NK-92 (cell line): ENCODE results near the gene EPO.

Experiments
- DNase-seq: peaks from one replicate; lab custom pipeline; 2025; ENCODE audit not compliant: unreplicated experiment; lab: John Stamatoyannopoulos, UW

Gene EPO

DNA sequence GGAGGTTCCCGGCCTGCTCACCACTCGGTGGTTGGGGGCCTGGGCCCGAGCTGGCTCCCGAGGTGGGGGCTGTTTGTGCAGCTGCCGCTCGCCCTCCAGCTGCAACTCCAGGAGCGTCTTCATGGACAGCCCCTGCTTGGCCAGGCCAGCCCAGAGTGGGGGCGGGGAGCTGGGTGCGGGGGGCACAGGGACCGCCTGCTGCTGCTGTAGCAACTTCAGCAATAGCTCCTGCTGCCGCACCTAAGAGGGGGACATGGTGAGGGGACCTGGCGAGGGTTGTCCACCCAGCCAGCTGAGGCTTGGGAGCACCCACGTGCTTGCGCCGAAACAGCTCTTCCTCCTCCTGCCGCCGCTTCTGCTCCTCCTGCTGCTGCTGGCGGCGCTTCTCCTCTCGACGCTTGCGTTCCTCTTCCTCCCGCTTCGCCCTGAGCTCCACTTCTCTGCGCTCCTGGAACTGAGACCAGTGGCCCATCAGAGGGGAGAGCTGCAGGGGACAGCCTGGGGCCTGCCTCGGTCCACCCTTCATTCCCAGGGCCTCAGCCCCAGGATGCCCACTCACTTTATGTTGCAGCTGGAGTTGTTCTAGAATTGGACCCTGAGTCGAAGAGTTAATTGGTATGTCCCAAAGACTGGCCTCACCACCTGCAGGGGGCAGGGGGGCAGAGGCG is 37.1 kb upstream of the EPO start:
- DNase-seq = no peak

DNA sequence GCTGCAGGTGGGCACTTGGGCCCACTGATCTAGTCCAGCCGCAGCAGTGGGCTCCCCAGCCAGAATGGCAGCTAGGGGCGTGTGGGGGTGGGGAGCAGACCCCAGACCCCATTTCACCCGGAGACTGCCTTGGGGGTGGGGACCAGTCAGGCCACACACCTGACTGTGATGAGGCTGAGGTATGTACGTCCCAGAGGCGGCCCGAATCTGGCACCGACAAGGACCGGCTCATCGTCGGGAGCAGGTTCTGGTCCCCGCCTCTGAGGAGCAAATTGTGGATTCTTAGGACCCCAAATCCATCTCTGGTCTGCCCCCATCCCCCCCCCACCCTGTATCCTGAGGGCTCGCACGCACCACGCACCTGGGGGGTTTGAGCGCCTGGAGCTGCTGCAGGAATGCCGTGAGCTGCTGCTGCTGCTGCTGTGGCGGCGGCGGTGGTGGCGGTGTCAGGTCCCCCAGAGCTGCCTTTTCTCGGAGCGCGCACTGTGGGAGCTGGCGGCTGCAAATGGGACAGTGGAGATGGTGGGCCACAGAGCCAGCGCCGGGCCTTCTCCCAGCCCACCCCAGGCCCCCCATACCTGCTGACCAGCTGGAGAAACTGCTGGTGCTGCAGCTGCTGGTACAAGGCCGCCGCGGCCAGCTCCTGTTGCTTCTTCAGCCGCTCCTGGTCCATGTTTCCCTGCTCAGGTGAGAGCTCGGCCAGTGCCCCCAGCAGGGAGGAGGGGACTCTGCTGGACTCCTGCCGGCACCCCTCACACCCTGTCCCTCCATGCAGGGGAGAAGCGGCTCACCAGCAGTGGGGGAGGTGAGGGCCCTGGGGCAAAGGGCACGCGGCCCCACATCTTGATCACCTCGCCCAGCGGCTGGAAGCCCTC is 36.4 kb upstream of the EPO start:
- no peak for DNase-seq

DNA sequence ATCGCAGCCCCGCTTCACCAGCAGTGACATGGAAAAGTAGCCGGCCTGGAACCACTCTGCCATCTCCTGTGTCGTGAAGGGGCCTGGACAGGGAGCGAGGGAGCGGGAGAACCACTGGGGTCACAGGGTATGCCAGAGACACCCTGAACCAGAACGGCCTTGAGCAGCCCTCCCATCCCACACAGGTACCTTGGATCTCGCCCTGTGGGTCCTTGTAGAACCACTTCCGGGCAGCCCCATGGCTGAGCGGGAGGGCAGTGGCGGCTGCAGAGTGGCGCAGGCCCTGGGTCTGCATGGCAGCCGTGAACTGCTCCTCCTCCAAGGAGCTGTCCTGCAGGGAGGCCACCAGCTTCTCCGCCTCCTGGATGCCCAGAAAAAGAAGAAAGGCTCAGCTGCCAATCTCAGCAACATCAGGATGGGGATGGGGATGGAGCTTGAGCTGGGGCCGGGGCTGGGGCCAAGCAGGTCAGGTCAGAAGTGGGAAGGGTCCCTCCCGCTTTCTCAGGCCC is 35.7 kb upstream of the EPO start:
- DNase-seq = no peak

DNA sequence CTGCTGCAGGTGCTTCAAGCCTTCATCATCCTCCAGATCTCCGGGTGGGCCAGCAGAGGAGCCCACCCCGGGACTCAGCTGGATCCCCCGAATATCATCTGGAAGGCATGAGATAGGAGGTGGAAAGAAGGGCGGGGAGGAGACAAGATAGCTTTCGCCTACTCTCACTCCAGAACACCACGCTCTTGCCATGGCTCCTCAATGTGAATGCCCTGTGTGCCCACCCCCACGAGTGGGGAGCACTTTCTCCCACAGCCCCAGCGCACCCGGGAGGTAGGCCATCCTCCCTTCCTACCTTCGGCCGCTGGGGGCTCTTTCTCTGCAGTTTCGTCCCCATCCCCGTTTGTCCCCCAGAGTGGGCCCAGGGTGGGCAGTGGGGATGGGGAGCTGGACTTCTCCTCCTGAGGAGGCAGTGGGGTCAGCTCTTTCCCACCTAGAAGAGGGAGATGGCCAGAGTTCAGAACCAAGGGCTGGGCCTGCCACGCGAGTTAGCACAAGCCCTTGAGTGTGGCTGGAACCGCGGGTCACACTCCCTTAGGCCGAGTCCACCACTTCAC is 35.1 kb upstream of the EPO start:
- DNase-seq = no peak

DNA sequence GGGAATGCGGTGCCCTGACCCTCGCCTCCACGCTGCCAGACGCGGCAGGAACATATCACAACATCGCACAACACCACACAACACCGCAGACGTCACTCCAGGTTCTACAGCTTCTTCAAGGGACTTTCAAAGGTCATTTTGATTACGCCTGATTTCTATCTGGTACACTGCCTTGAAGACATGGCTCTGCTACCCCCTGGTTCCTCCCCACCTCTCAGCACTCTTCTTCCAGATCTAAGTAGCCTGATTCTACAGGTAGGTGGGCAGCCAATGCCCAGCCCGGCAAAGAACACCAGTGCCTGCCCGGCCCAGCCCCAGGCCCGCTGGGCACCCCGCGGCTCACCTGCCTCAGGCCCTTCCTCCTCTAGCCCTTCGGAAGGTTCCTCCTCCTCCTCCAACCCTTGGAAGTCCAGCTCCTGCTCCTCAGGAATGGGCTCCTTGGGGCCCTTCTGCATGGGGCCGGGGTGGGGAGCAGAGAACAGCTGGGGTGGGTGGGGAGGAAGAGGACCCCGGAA is 34.6 kb upstream of the EPO start:
- DNase-seq = no peak

DNA sequence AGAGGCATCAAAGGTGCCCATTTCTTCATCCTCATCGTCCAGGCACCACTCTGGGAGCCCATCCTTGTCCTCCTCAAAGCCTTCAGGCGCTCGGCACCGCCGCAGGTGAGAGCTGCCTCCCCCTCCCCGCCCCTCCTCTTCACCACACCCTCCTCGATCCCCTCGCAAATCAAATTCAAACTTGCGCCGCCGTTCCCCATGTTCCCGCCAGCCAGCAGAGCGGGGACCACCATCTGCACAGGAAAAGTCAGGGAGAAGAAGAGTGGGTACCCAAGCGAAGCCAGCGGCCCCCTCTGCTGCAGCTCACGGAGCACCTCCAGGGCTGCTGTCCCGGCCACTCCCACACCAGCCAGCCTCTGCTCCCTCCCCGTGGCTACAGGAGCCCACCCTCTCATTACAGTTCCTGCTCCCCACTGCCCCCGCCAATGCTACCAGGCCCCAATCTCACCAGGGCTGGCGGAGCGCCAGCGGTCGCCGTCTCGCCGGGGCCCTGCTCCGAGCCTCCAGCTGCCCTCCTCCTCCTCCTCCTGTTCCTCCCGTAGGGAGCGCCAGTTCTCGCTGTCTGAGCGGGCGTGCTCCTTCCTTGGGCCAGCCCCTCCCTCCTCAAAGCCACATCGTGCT is 34.0 kb upstream of the EPO start:
- no peak for DNase-seq

DNA sequence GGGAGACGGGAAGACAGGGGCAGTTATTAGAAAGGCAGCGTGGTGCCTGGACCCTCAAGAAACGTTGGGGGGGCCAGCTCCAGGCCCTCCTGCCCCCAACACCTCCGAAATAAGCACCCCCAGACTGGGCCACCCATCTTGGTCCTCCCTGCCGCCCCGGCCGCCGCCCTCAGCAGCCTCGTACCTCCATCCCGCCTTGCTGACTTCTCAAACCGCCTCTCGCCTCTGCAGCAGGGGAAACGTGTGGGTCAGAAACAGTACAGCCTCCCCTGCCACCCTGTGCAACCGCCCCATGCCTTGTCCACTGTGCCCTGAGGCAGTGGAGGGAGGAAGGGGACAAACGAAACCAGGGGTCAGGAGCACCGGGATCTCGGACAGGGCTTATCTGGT is 33.5 kb upstream of the EPO start:
- no peak for DNase-seq

DNA sequence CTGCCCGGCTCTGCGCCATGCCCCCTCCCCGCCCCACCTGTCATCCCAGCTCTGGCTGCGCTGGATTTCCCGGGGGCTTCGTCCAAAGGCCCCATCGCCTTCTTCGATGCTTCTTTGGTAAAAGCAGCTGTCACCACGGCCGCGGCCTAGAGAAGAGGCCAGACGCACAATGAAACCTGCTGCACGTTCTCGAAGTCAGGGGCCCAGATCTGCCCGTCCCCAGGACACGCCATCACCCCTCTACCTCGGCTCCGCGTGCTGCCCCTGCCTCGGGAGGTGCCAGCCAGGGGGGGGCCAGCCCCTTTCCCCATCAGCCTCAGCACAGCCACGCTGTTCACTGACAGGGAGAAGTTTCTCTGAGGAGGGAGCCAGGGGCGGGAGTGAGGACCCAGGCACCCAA is 33.0 kb upstream of the EPO start:
- DNase-seq = no peak

DNA sequence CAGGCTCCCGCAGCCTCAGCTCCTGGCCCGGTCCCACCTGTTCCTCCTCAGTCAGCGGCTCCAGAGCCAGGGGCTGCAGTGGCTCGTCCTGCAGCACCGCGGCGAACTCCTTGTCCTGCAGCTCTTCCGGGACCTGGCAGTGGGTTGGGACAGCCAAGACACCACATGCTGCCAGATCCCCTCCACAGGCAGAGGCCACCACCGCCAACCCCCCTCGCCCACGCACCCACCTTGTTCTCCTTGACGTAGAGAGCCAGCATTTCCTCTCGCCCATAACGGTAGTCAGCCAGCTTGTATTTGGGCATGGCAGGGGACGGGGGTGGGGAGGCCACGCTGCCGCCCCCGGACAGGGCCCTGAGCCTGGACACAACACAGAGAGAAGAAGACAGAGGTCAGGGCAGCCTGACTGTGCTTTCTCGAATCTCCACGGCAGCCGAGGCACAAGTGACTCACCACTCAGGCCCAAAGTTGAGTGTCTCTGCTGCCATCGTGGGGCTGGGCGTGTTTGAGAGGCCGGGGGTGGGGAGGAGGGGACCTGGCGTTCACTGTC is 32.4 kb upstream of the EPO start:
- no peak for DNase-seq

DNA sequence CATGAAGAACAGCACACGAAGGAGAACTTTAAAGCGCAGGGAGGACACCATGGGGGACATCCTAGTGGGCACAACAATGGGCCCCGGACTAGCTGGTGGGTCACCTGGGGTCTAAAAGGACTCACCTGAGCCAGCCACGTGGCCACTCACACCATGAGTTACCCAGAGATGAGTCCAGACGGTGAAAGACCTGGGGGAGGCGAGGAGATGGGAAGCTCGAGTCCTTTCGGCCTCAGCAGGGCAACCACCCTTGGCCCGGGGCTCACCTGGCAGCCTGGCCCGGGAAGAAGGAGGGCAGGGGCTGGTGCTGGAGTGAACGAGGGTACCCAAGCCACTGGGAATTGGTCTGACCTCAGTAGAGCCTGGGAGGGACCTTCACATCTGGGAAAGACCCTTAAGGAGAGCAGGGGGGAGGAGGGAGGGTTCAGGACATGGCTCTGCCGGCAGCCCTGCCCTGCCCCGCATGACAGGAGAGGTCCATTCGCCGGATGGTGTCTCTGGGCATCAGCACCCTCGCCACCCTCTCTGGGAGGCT is 31.9 kb upstream of the EPO start:
- DNase-seq = no peak

DNA sequence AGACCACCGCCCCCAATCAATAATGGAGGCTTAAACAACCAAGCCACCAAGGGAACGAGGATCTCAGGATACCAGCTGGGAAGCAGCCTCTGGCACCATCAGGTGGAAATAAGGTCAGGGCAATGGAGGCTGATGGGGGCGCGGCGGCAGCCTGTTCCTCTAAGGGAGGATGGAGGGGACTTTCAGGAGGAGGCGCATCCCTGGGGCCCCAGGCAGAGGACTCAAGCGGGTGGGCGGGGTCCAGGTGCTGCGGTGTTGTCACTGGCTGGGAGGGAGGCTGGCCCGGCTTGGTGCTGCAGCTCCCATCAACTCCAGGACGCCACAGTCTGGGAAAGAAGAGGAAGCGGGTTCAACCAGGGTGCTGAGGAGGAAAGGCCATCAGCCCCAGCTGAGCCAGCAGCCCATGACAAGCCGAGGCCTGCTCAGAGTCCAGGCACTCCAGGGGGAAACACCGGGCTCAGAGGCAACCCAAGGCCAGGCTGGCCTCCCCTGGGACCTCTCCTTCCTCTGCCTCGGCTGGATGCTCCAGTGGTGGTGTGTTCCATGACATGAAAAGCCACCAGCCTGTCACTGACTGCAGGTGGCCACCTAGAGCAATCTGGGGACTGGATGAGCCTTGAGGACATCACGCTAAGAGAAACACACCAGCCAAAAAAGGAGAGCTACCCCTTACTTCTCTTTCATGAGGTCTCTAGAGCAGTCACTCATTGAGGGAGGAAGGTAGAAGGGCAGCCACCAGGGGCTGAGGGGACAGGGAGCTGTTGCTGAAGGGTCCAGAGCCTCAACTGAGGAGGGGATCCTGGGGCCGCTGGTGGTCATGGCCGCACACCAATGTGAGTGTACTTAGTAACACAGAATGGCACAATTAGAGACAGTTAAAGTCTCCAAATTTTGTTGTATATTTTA is 30.8 kb upstream of the EPO start:
- no peak for DNase-seq

DNA sequence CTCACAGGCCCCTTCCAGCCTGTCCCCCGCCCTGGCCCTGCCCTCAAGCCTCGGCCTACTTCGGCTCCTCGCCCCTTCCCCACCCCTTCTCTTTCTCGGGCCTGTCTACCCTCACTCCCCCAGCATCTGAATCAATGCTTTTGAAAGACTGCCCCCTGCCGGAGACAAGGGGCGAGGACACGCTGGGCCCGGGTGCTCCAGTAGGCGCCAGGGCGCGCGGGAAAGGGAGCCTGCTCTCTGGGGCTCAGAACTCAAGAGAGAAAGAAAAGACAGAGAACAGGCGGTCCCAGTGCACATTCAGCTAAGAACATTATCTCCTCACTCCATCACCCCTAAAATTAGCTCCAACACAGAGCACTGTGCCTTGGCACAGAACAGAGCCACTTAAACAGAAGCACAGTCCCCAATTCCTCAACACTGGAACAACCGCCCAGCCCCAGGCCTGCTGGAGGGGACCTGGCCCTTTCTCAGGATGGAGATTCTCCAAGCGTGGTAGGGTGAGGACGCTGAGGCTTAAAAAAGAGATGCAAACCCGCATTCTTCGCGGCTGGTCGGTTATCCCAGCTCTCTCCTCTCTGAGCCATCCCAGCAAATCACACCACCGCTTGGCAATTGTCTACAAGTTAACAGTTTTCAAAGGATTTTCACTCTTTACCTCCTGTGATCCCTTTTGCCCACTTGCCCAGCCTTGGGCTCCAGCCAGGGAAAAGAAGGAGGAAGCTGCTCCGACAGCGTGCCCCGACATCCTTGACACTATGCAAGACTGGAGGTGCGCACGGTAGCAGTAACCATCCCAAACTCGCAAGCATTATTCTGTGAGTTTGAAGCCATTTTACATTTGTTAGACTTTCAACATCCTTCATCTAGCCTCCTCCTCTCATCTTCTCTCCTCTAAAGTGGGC is 28.3 kb upstream of the EPO start:
- DNase-seq = no peak

DNA sequence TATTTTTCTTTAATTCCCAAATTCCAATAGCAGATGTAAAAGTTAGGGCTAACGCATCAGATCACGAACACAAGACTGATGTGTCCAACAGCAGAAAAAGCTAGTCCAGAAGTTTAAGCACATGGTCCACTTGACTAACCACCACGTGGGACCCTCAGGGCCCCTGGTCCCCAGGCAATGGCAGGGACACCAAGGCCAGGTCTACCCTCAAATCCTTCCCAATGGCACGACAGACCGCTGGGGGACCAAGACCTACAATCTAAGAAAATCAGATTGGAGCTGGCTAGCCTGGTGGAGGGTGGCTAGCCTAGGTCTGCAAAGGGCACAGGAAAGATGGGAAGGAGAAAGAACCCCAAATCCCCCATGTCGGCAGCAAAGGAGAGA is 27.7 kb upstream of the EPO start:
- no peak for DNase-seq

DNA sequence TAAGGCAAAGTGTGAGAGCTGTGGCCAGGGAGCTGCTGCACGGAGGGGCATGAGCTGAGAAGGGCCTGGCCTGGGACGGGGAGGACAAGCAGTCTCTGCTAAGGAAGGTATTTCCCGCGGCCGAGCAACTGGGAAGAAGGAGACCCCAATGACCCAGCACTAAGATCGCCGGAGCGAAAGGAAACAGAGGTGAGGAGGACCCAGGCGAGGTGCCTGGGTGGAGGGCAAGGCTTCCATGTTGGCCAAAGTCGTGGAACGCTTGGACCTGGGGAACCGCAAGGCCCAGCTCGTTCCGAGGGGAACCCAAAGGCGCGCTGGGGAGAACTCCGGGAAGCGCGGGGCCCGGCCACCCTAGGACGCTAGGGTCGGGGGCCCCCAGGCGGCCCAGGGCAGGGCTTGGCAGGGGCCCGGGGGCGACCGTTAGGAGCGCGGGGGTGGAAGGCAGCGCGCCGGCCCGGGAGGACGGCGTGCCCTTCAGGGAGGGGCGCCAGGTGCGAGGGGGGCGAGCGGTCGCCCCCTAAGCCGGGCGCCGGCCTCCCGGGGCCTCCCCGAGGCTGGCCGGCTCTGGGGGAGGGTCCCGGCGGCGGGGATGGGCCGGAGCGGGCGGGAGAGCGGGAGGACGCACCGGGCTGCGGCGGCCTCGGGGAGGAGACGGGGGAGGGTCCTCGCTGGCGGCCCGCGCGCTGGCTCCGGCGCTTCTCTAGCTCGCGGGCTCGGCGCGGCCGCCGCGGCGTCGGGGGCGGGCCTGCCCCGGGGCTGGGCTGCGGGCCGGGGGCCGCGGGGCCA is 26.8 kb upstream of the EPO start:
- DNase-seq = no peak

DNA sequence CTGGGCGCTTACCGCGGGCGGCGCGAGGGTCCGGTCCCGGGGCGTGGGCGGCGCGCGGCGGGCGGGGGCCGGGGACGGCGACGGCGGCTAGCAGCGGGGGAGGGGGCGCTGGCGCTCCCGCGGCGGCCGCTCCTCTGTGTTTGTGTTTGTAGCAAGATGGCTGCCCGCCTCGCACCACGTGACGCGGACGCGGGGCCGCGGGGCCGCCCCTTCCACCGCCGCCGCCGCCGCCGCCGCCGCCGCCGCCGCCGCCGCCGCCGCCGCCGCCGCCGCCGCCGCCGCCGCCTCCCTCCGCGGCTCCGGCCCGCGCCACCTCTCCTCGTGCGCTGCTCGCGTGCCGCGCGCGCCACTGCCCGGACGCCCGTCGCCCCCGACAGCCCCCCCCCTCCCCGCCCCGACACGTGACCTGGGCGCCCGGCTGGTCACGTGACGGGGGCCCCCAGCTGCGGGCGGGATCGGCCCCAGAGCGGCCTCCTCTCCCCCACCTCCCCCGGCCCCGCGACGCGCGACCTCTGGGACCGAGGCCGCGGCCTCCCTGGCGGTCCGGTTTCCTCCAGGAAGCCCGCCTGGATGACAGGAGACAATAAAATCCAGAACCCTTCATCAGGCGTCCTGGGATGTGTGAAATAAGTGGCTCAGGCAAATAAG is 26.0 kb upstream of the EPO start, which contains the start of gene GIGYF1:
Gene GIGYF1, minus strand, starts transcription at position 153 of the 648 bp plus-strand sequence. CDS start 6,012 bp downstream, outside the sequence.
- no peak for DNase-seq

DNA sequence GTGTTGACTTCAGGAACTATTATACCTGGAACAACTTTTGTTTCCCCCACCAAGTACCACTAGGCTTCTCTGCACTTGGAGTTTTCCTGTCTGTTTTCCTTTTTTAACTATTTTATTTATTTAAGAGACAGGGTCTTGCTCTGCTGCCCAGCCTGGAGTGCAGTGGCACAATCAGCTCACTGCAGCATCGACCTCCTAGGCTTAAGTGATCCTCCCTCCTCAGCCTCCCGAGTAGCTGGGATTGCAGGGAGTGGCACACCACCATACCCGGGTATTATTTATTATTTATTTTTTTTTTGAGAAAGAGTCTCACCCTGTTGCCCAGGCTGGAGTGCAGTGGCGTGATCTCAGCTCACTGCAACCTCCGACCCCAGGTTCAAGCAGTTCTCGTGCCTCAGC is 24.1 kb upstream of the EPO start:
- no peak for DNase-seq

DNA sequence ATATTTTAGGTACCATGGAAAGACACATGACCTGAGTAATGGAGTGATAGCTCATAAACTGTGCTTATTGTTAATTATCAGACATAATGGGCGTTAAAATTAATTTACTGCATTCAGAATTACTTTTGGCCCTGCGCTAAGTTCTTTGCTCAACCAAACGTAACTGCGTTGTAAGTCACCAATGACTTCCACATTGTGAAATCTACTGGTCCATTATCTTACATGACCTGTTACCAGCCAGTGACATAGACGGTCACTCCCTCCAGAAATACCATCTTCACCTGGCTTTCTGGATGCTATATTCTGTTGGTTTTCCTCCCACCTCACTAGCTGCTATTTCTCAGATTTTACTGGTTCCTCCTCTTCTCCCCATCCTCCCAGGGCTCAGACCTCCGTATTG is 21.2 kb upstream of the EPO start:
- DNase-seq = no peak
